Activated CD4-positive, alpha-beta T cell treated with anti-CD3 and anti-CD28 coated beads, Interleukin-2, amount 10 ng/mL, durations not matched to agents 24 days and 14 days (primary cell): Measurements from ENCODE around the gene DENND4C. TPM values are rescaled to one million over a fixed set of nuclear protein-coding genes. Genes with fewer than 3 reads are reported as not detected.
A peak's percentile ranks its signal among the peaks of the same experiment; 100 is the strongest.
"Not testable (repeated sequence)": the region's sequence is repeated elsewhere in the genome, so short reads cannot be mapped to it uniquely, and the experiment has no call there.

ENCODE experiments used
- DNase-seq: peaks from one replicate; pipeline ENCODE4 v3.0.0; 2022
- H3K27ac Mint-ChIP-seq: one replicate; pipeline ENCODE4 v1.8.0; 2022; ENCODE audit warnings: mild to moderate bottlenecking, mixed read lengths
- H3K27me3 Mint-ChIP-seq: one replicate; pipeline ENCODE4 v1.8.0; 2022; ENCODE audit warnings: mixed read lengths
- H3K36me3 Mint-ChIP-seq: one replicate; pipeline ENCODE4 v1.8.0; 2022; ENCODE audit warnings: low read depth, mild to moderate bottlenecking, mixed read lengths
- H3K4me1 Mint-ChIP-seq: one replicate; pipeline ENCODE4 v1.8.0; 2021; ENCODE audit warnings: mixed read lengths
- H3K4me3 Mint-ChIP-seq: one replicate; pipeline ENCODE4 v1.8.0; 2022; ENCODE audit warnings: mild to moderate bottlenecking, moderate library complexity, mixed read lengths
- H3K9me3 Mint-ChIP-seq: one replicate; pipeline ENCODE4 v1.8.0; 2021; ENCODE audit warnings: mixed read lengths
- intact Hi-C: fragments of 100-400 bp; cut with micrococcal nuclease; formaldehyde crosslinking; loops from one replicate; pipeline ENCODE4 v1.15.1; 2023
- total RNA-seq: library from RNA; stranded (reverse); gene quantifications from 2 replicates; pipeline ENCODE4 v1.2.3, GENCODE V29; 2022

The DENND4C gene
- total RNA-seq, 1 donor from 2014 or later: 13.6 TPM

GRCh38 chr9:19404283-19405075, 174.0 kb downstream of the DENND4C start:
- H3K27me3 Mint-ChIP-seq: peaks cover 12% of the 10 kb centered on the region
- no peak overlapping the region for H3K27ac Mint-ChIP-seq
- no peak for DNase-seq
- no peak overlapping the region for H3K4me3 Mint-ChIP-seq
- H3K4me1 Mint-ChIP-seq: peaks cover 5% of the 10 kb centered on the region
- H3K36me3 Mint-ChIP-seq: no peaks in the 10 kb centered on the region
- H3K9me3 Mint-ChIP-seq: no peaks in the 10 kb centered on the region
- intact Hi-C loops: no loop called here

- Mint-ChIP-seq H3K4me3 (no peak overlapping the region), H3K9me3 (no peaks in the 10 kb centered on the region), H3K27me3 (peaks cover 6% of the 10 kb centered on the region), H3K27ac (no peak overlapping the region), H3K4me1 (peaks cover 12% of the 10 kb centered on the region), H3K36me3 (no peaks in the 10 kb centered on the region)
- intact Hi-C loops: no loop called here
- no peak for DNase-seq
Measured at GRCh38 chr9:19405771-19406170, 175.3 kb downstream of the DENND4C start.

GRCh38 chr9:19408316-19408692, 177.8 kb downstream of the DENND4C start:
- Mint-ChIP-seq H3K4me1 (peaks cover 12% of the 10 kb centered on the region), H3K4me3 (peak overlapping the region; percentile 93), H3K9me3 (no peaks in the 10 kb centered on the region), H3K27ac (no peak overlapping the region), H3K36me3 (no peaks in the 10 kb centered on the region), H3K27me3 (peaks cover 6% of the 10 kb centered on the region)
- no peak for DNase-seq
- intact Hi-C loops: loop anchor here (1.0 to 2.0 kb wide), 4 partner anchors 28 to 305 kb away; partner anchors contain the start of gene RPS6

- peak; percentile 99 for DNase-seq
- Mint-ChIP-seq H3K27me3 (peaks cover 4% of the 10 kb centered on the region), H3K9me3 (no peaks in the 10 kb centered on the region), H3K4me1 (peaks cover 12% of the 10 kb centered on the region), H3K27ac (peak within 1 kb of the TSS; percentile 81), H3K36me3 (no peaks in the 10 kb centered on the region), H3K4me3 (peak within 1 kb of the TSS; percentile 93)
- intact Hi-C loops: loop anchor here (1.0 to 2.0 kb wide), 4 partner anchors 29 to 306 kb away; partner anchors contain the start of gene RPS6
Measured at GRCh38 chr9:19408693-19409400, 178.4 kb downstream of the DENND4C start, which contains the start of gene ACER2. Gene ACER2 (plus strand): TSS chr9:19409009. CDS start chr9:19409085, 76 bp downstream.

GRCh38 chr9:19409401-19410194, 179.1 kb downstream of the DENND4C start:
- H3K27me3 Mint-ChIP-seq: peaks cover 4% of the 10 kb centered on the region
- DNase-seq: peak; percentile 72
- intact Hi-C loops: loop anchor here (2.0 kb wide), 1 partner anchor 31 kb away; no protein-coding TSS in a partner anchor
- peaks cover 12% of the 10 kb centered on the region for H3K4me1 Mint-ChIP-seq
- no peaks in the 10 kb centered on the region for H3K9me3 Mint-ChIP-seq
- H3K36me3 Mint-ChIP-seq: no peaks in the 10 kb centered on the region
- H3K27ac Mint-ChIP-seq: peak overlapping the region; percentile 81
- peak overlapping the region; percentile 93 for H3K4me3 Mint-ChIP-seq

GRCh38 chr9:19410195-19410503, 179.7 kb downstream of the DENND4C start:
- no peak for DNase-seq
- intact Hi-C loops: no loop called here
- peaks cover 4% of the 10 kb centered on the region for H3K27me3 Mint-ChIP-seq
- H3K4me1 Mint-ChIP-seq: peaks cover 12% of the 10 kb centered on the region
- H3K9me3 Mint-ChIP-seq: no peaks in the 10 kb centered on the region
- H3K36me3 Mint-ChIP-seq: no peaks in the 10 kb centered on the region
- peak overlapping the region; percentile 93 for H3K4me3 Mint-ChIP-seq
- H3K27ac Mint-ChIP-seq: no peak overlapping the region

GRCh38 chr9:19410594-19410993, 180.1 kb downstream of the DENND4C start:
- Mint-ChIP-seq H3K4me3 (no peak overlapping the region), H3K27ac (no peak overlapping the region), H3K27me3 (peaks cover 4% of the 10 kb centered on the region)

GRCh38 chr9:19411316-19411715, 180.8 kb downstream of the DENND4C start:
- peaks cover 12% of the 10 kb centered on the region for H3K4me1 Mint-ChIP-seq
- H3K4me3 Mint-ChIP-seq: peak overlapping the region; percentile 15
- intact Hi-C loops: no loop called here
- no peaks in the 10 kb centered on the region for H3K36me3 Mint-ChIP-seq
- H3K9me3 Mint-ChIP-seq: no peaks in the 10 kb centered on the region
- no peak for DNase-seq
- no peak overlapping the region for H3K27ac Mint-ChIP-seq
- H3K27me3 Mint-ChIP-seq: peaks cover 4% of the 10 kb centered on the region

More at GRCh38 chr9:19410594-19410993, 180.1 kb downstream of the DENND4C start:
- Mint-ChIP-seq H3K4me1 (peaks cover 12% of the 10 kb centered on the region), H3K36me3 (no peaks in the 10 kb centered on the region), H3K9me3 (no peaks in the 10 kb centered on the region)
- DNase-seq: no peak
- intact Hi-C loops: no loop called here

- H3K27ac Mint-ChIP-seq, H3K4me3 Mint-ChIP-seq, intact Hi-C loops, H3K27me3 Mint-ChIP-seq, H3K36me3 Mint-ChIP-seq, DNase-seq, H3K9me3 Mint-ChIP-seq: not testable (repeated sequence)
- peaks cover 10% of the 10 kb centered on the region for H3K4me1 Mint-ChIP-seq
Measured at GRCh38 chr9:19413456-19413855, 183.0 kb downstream of the DENND4C start.

- no peaks in the 10 kb centered on the region for H3K4me1 Mint-ChIP-seq
- no peaks in the 10 kb centered on the region for H3K9me3 Mint-ChIP-seq
Measured at GRCh38 chr9:19416143-19416542, 185.7 kb downstream of the DENND4C start.

GRCh38 chr9:19420877-19421276, 190.4 kb downstream of the DENND4C start:
- no peaks in the 10 kb centered on the region for H3K9me3 Mint-ChIP-seq

More at GRCh38 chr9:19416143-19416542, 185.7 kb downstream of the DENND4C start:
- H3K27ac Mint-ChIP-seq: no peak overlapping the region
- H3K36me3 Mint-ChIP-seq: no peaks in the 10 kb centered on the region
- no peak for DNase-seq
- intact Hi-C loops: no loop called here
- no peaks in the 10 kb centered on the region for H3K27me3 Mint-ChIP-seq
- no peak overlapping the region for H3K4me3 Mint-ChIP-seq

More at GRCh38 chr9:19420877-19421276, 190.4 kb downstream of the DENND4C start:
- Mint-ChIP-seq H3K4me1 (no peaks in the 10 kb centered on the region), H3K4me3 (no peak overlapping the region), H3K36me3 (no peaks in the 10 kb centered on the region), H3K27me3 (no peaks in the 10 kb centered on the region), H3K27ac (no peak overlapping the region)
- no peak for DNase-seq
- intact Hi-C loops: no loop called here
